Neural progenitor cell (in vitro differentiated cells): ENCODE measurements around the gene PRKCE. TPM values are rescaled to one million over a fixed set of nuclear protein-coding genes. Genes with fewer than 3 reads are reported as not detected.

Source experiments
- DNase-seq: peaks from one replicate; pipeline ENCODE4 v3.0.0-alpha.2; 2016; ENCODE audit warnings: low spot score
- H2AFZ ChIP-seq: fragments of 200-600 bp; sonication (generic); replicated peaks from 2 replicates; pipeline ENCODE4 v1.6.1; 2016; ENCODE audit warnings: antibody characterized with exemption
- H3F3A ChIP-seq: fragments of 200-600 bp; sonication (generic); 2 replicates; pipeline ENCODE4 v1.6.1; 2016; ENCODE audit warnings: antibody characterized with exemption, low read depth
- H3K27ac ChIP-seq: fragments of 200-600 bp; sonication (generic); 2 replicates; pipeline ENCODE4 v1.5.1; 2016; ENCODE audit warnings: mild to moderate bottlenecking
- H3K27me3 ChIP-seq: fragments of 200-600 bp; sonication (generic); 2 replicates; pipeline ENCODE4 v1.6.1; 2016; ENCODE audit warnings: mild to moderate bottlenecking, moderate library complexity
- H3K36me3 ChIP-seq: fragments of 200-600 bp; sonication (generic); 2 replicates; pipeline ENCODE4 v1.5.1; 2016
- H3K4me1 ChIP-seq: fragments of 200-600 bp; sonication (generic); 2 replicates; pipeline ENCODE4 v1.6.1; 2016; ENCODE audit warnings: mixed run types
- H3K4me2 ChIP-seq: fragments of 200-600 bp; sonication (generic); 2 replicates; pipeline ENCODE4 v1.6.1; 2016
- H3K4me3 ChIP-seq: fragments of 200-600 bp; sonication (generic); 2 replicates; pipeline ENCODE4 v1.5.1; 2016
- H3K79me2 ChIP-seq: fragments of 200-600 bp; sonication (generic); 2 replicates; pipeline ENCODE4 v1.6.1; 2016; ENCODE audit warnings: low read depth
- H3K9ac ChIP-seq: fragments of 200-600 bp; sonication (generic); 2 replicates; pipeline ENCODE4 v1.6.1; 2016
- H3K9me3 ChIP-seq: fragments of 200-600 bp; sonication (generic); 2 replicates; pipeline ENCODE4 v1.5.1; 2016; ENCODE audit warnings: low read depth
- H4K20me1 ChIP-seq: fragments of 200-600 bp; sonication (generic); 2 replicates; pipeline ENCODE4 v1.6.1; 2016; ENCODE audit warnings: low read depth
- H3K27ac Mint-ChIP-seq: 3 replicates; pipeline ENCODE4 v1.8.0; 2021; ENCODE audit warnings: mixed read lengths
- H3K27me3 Mint-ChIP-seq: 2 replicates; pipeline ENCODE4 v1.8.0; 2022; ENCODE audit warnings: low read depth, mild to moderate bottlenecking, inconsistent platforms, moderate library complexity, mixed read lengths; ENCODE audit not compliant: insufficient read depth
- H3K36me3 Mint-ChIP-seq: 3 replicates; pipeline ENCODE4 v1.8.0; 2021; ENCODE audit warnings: mixed read lengths
- H3K4me1 Mint-ChIP-seq: 3 replicates; pipeline ENCODE4 v1.8.0; 2021; ENCODE audit warnings: mixed read lengths
- H3K4me3 Mint-ChIP-seq: 3 replicates; pipeline ENCODE4 v1.8.0; 2021; ENCODE audit warnings: mild to moderate bottlenecking, moderate library complexity, mixed read lengths
- H3K9me3 Mint-ChIP-seq: 3 replicates; pipeline ENCODE4 v1.8.0; 2020; ENCODE audit warnings: mixed read lengths
- CTCF ChIP-seq: fragments of 200-600 bp; sonication (generic); IDR thresholded peaks from 2 replicates; pipeline ENCODE4 v1.5.1; 2017; ENCODE audit warnings: antibody characterized with exemption, mild to moderate bottlenecking
- EZH2 ChIP-seq: fragments of 200-600 bp; sonication (generic); IDR thresholded peaks from 2 replicates; pipeline ENCODE4 v1.6.1; 2017; ENCODE audit warnings: antibody characterized with exemption, mild to moderate bottlenecking, moderate library complexity
- EZH2phosphoT487 ChIP-seq: fragments of 200-600 bp; sonication (generic); IDR thresholded peaks from 2 replicates; pipeline ENCODE4 v1.6.1; 2017; ENCODE audit warnings: antibody characterized with exemption
- total RNA-seq: library from RNA; depleted of rRNA; stranded (reverse); fragments of >200 nt; gene quantifications from 2 replicates; pipeline ENCODE4 v1.2.3, GENCODE V29; 2015; ENCODE audit warnings: low replicate concordance

PRKCE gene
- total RNA-seq, 1 donor from 2014 or later, result 4.1 TPM

GRCh38 chr2:46009315-46009714 lies 357.8 kb downstream of the PRKCE start:
- Histone ChIP-seq H2AFZ (no peak overlapping the region), H3K27me3 (no peaks in the 10 kb centered on the region), H3K4me1 (no peaks in the 10 kb centered on the region), H3K4me2 (no peak overlapping the region), H3K9me3 (no peaks in the 10 kb centered on the region), H3K27ac (no peak overlapping the region), H3F3A (no peaks in the 10 kb centered on the region), H3K4me3 (no peak overlapping the region), H3K79me2 (no peaks in the 10 kb centered on the region), H3K36me3 (no peaks in the 10 kb centered on the region), H4K20me1 (no peaks in the 10 kb centered on the region), H3K9ac (no peak overlapping the region)
- Mint-ChIP-seq H3K4me3 (no peak overlapping the region), H3K27ac (no peak overlapping the region), H3K4me1 (no peaks in the 10 kb centered on the region), H3K36me3 (peaks cover 4% of the 10 kb centered on the region), H3K9me3 (no peaks in the 10 kb centered on the region), H3K27me3 (peaks cover 2% of the 10 kb centered on the region)
- no peak for DNase-seq
- TF ChIP-seq EZH2phosphoT487 (no peak), CTCF (no peak), EZH2 (no peak)

GRCh38 chr2:46009772-46010171 lies 358.3 kb downstream of the PRKCE start:
- Histone ChIP-seq H3K27me3 (no peaks in the 10 kb centered on the region), H3K9ac (no peak overlapping the region), H4K20me1 (no peaks in the 10 kb centered on the region), H2AFZ (no peak overlapping the region), H3K36me3 (no peaks in the 10 kb centered on the region), H3K27ac (no peak overlapping the region), H3K79me2 (no peaks in the 10 kb centered on the region), H3K4me1 (peaks cover under 1% of the 10 kb centered on the region), H3F3A (peaks cover under 1% of the 10 kb centered on the region), H3K4me3 (no peak overlapping the region), H3K9me3 (no peaks in the 10 kb centered on the region), H3K4me2 (no peak overlapping the region)
- DNase-seq, result no peak
- Mint-ChIP-seq H3K36me3 (peaks cover 2% of the 10 kb centered on the region), H3K9me3 (no peaks in the 10 kb centered on the region), H3K4me3 (no peak overlapping the region), H3K4me1 (peaks cover 4% of the 10 kb centered on the region), H3K27me3 (peaks cover 2% of the 10 kb centered on the region), H3K27ac (no peak overlapping the region)
- TF ChIP-seq CTCF (no peak), EZH2 (no peak), EZH2phosphoT487 (no peak)

DNA sequence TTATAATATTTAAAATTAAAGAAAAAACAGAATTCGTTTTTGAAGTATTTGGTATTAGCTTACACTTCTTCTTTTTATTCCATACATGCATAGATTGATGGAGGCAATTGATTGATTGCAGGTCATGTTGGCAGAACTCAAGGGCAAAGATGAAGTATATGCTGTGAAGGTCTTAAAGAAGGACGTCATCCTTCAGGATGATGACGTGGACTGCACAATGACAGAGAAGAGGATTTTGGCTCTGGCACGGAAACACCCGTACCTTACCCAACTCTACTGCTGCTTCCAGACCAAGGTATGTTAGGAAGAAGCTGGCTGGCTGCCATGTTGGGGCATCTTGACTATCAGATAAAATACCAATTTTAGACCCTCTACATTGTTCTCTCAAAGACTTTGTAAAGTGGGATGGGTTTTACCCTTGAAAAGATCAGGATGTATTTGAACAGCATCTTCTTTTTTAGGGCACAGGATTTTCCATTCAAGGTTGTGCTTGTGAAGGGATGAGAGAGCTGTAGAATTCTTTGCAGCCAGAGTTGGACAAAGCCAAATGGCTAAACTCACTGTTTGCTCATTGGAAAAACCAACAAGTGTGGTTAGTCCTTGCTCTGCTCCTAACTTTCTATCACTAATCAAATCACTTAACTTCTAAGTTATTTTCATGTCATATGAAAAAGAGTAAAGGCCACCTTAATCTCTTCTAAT lies 358.9 kb downstream of the PRKCE start:
- no peaks in the 10 kb centered on the region for H3K36me3 ChIP-seq
- Mint-ChIP-seq H3K4me1 (peaks cover 10% of the 10 kb centered on the region), H3K27ac (no peak overlapping the region), H3K27me3 (peaks cover under 1% of the 10 kb centered on the region), H3K36me3 (peaks cover 2% of the 10 kb centered on the region), H3K4me3 (no peak overlapping the region), H3K9me3 (no peaks in the 10 kb centered on the region)
- H3K79me2 ChIP-seq, result no peaks in the 10 kb centered on the region
- TF ChIP-seq EZH2, result no peak
- no peak for TF ChIP-seq EZH2phosphoT487
- no peak for TF ChIP-seq CTCF
- H3K9ac ChIP-seq, result no peak overlapping the region
- DNase-seq, result no peak
- H3K9me3 ChIP-seq, result no peaks in the 10 kb centered on the region
- no peak overlapping the region for H2AFZ ChIP-seq
- no peak overlapping the region for H3K4me2 ChIP-seq
- peaks cover 7% of the 10 kb centered on the region for H3K4me1 ChIP-seq
- peaks cover 6% of the 10 kb centered on the region for H3F3A ChIP-seq
- H3K27me3 ChIP-seq, result no peaks in the 10 kb centered on the region
- H3K4me3 ChIP-seq, result no peak overlapping the region
- no peaks in the 10 kb centered on the region for H4K20me1 ChIP-seq
- no peak overlapping the region for H3K27ac ChIP-seq
